ENCODE results near the gene RNF222.
A peak's percentile ranks its signal among the peaks of the same experiment; 100 is the strongest.
"Not testable (repeated sequence)": the region's sequence is repeated elsewhere in the genome, so short reads cannot be mapped to it uniquely, and the experiment has no call there.

The RNF222 gene

GRCh38 chr17:8409966-8410882 is 12.6 kb upstream of the RNF222 start:
- peak; percentile 71 for DNase-seq

GRCh38 chr17:8408371-8408770 is 10.7 kb upstream of the RNF222 start:
- DNase-seq, result no peak

GRCh38 chr17:8406174-8406573 is 8.5 kb upstream of the RNF222 start:
- no peak for DNase-seq

GRCh38 chr17:8405499-8406016 is 7.9 kb upstream of the RNF222 start:
- no peak for DNase-seq

- DNase-seq, result no peak
These were observed 5.4 kb upstream of the RNF222 start for GRCh38 chr17:8402921-8403536.

GRCh38 chr17:8401107-8401506 is 3.5 kb upstream of the RNF222 start:
- no peak for DNase-seq

- DNase-seq, result no peak
These were observed 1.4 kb upstream of the RNF222 start for GRCh38 chr17:8398980-8399379.

GRCh38 chr17:8394497-8394896 is 3.1 kb downstream of the RNF222 start:
- not testable (repeated sequence) for DNase-seq

GRCh38 chr17:8393470-8394231 is 4.0 kb downstream of the RNF222 start:
- DNase-seq, result peak; percentile 37

- no peak for DNase-seq
These were observed 4.8 kb downstream of the RNF222 start for GRCh38 chr17:8392674-8393469.

- no peak for DNase-seq
These were observed 5.4 kb downstream of the RNF222 start for GRCh38 chr17:8392274-8392673.

- DNase-seq, result no peak
These were observed 5.9 kb downstream of the RNF222 start for GRCh38 chr17:8391711-8392110.

GRCh38 chr17:8387914-8388651 is 9.5 kb downstream of the RNF222 start:
- DNase-seq, result no peak

- no peak for DNase-seq
These were observed 10.8 kb downstream of the RNF222 start for GRCh38 chr17:8386841-8387240.

- DNase-seq, result no peak
These were observed 12.7 kb downstream of the RNF222 start for GRCh38 chr17:8384801-8385378.

GRCh38 chr17:8383143-8383822 is 14.3 kb downstream of the RNF222 start, which contains the start of gene RPL26:
Gene RPL26 (minus strand): TSS chr17:8383193. CDS start chr17:8382310, 883 bp downstream.
- peak; percentile 96 for DNase-seq

GRCh38 chr17:8382880-8383142 is 14.8 kb downstream of the RNF222 start:
- DNase-seq, result no peak

- DNase-seq, result no peak
These were observed 15.4 kb downstream of the RNF222 start for GRCh38 chr17:8382052-8382879.

GRCh38 chr17:8380049-8380448 is 17.6 kb downstream of the RNF222 start:
- DNase-seq, result no peak

- DNase-seq, result not testable (repeated sequence)
These were observed 19.5 kb downstream of the RNF222 start for GRCh38 chr17:8378117-8378516.
